ENCODE results near the gene NTPCR. TPM values are rescaled to one million over a fixed set of nuclear protein-coding genes. Genes with fewer than 3 reads are reported as not detected.
"Not testable (repeated sequence)": the region's sequence is repeated elsewhere in the genome, so short reads cannot be mapped to it uniquely, and the experiment has no call there.

The NTPCR gene
- total RNA-seq, 1 donor from 2014 or later, result 54.5 TPM

GRCh38 chr1:232998138-232998537, 47.7 kb downstream of the NTPCR start:
- Mint-ChIP-seq H3K27ac (ENCODE audit: unreplicated experiment) (no peak overlapping the region), H3K9me3 (ENCODE audit: unreplicated experiment) (peaks cover 13% of the 10 kb centered on the region), H3K4me3 (ENCODE audit: unreplicated experiment) (no peak overlapping the region), H3K27me3 (ENCODE audit: low read depth, unreplicated experiment) (no peaks in the 10 kb centered on the region), H3K36me3 (ENCODE audit: low read depth, unreplicated experiment) (peaks cover 58% of the 10 kb centered on the region), H3K4me1 (ENCODE audit: low read depth, unreplicated experiment) (no peaks in the 10 kb centered on the region)
- Histone ChIP-seq H2AFZ (ENCODE audit: low read depth, low read length) (no peak overlapping the region), H3K4me3 (ENCODE audit: insufficient read depth, low read depth, low read length) (no peak overlapping the region), H3K9ac (ENCODE audit: low read length) (no peak overlapping the region), H4K20me1 (ENCODE audit: insufficient read depth, low read length) (no peaks in the 10 kb centered on the region), H3K27me3 (ENCODE audit: insufficient read depth, low read length) (no peaks in the 10 kb centered on the region), H3K9me3 (ENCODE audit: insufficient read depth, low read depth, low read length) (peaks cover 4% of the 10 kb centered on the region), H3K27ac (ENCODE audit: low read depth, low read length) (no peak overlapping the region), H3K36me3 (ENCODE audit: insufficient read depth, low read length) (peaks cover 12% of the 10 kb centered on the region), H3K4me1 (ENCODE audit: insufficient read depth, low read length) (no peaks in the 10 kb centered on the region), H3K4me2 (ENCODE audit: low read length) (no peak overlapping the region), H3K79me2 (ENCODE audit: insufficient read depth, low read length) (no peaks in the 10 kb centered on the region)
- no peak for TF ChIP-seq EZH2 (IDR thresholded peaks at IDR 0.05; ENCODE audit: insufficient read depth, low read length)
- TF ChIP-seq, protein P1, sequence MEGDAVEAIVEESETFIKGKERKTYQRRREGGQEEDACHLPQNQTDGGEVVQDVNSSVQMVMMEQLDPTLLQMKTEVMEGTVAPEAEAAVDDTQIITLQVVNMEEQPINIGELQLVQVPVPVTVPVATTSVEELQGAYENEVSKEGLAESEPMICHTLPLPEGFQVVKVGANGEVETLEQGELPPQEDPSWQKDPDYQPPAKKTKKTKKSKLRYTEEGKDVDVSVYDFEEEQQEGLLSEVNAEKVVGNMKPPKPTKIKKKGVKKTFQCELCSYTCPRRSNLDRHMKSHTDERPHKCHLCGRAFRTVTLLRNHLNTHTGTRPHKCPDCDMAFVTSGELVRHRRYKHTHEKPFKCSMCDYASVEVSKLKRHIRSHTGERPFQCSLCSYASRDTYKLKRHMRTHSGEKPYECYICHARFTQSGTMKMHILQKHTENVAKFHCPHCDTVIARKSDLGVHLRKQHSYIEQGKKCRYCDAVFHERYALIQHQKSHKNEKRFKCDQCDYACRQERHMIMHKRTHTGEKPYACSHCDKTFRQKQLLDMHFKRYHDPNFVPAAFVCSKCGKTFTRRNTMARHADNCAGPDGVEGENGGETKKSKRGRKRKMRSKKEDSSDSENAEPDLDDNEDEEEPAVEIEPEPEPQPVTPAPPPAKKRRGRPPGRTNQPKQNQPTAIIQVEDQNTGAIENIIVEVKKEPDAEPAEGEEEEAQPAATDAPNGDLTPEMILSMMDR (IDR thresholded peaks at IDR 0.05; ENCODE audit: insufficient read depth, low read depth, low read length), result no peak
- FAIRE-seq (no peak), DNase-seq (ENCODE audit: low read depth) (no peak)

- Histone ChIP-seq H3K4me1 (ENCODE audit: insufficient read depth, low read length) (no peaks in the 10 kb centered on the region), H3K9me3 (ENCODE audit: insufficient read depth, low read depth, low read length) (peaks cover 2% of the 10 kb centered on the region), H3K27ac (ENCODE audit: low read depth, low read length) (no peak overlapping the region), H4K20me1 (ENCODE audit: insufficient read depth, low read length) (no peaks in the 10 kb centered on the region), H3K9ac (ENCODE audit: low read length) (no peak overlapping the region), H3K27me3 (ENCODE audit: insufficient read depth, low read length) (no peaks in the 10 kb centered on the region), H2AFZ (ENCODE audit: low read depth, low read length) (no peak overlapping the region), H3K79me2 (ENCODE audit: insufficient read depth, low read length) (no peaks in the 10 kb centered on the region), H3K36me3 (ENCODE audit: insufficient read depth, low read length) (peaks cover 12% of the 10 kb centered on the region), H3K4me2 (ENCODE audit: low read length) (no peak overlapping the region), H3K4me3 (ENCODE audit: insufficient read depth, low read depth, low read length) (no peak overlapping the region)
- FAIRE-seq, result no peak
- Mint-ChIP-seq H3K27ac (ENCODE audit: unreplicated experiment) (no peak overlapping the region), H3K4me1 (ENCODE audit: low read depth, unreplicated experiment) (no peaks in the 10 kb centered on the region), H3K4me3 (ENCODE audit: unreplicated experiment) (no peak overlapping the region), H3K9me3 (ENCODE audit: unreplicated experiment) (peaks cover 10% of the 10 kb centered on the region), H3K36me3 (ENCODE audit: low read depth, unreplicated experiment) (peaks cover 57% of the 10 kb centered on the region), H3K27me3 (ENCODE audit: low read depth, unreplicated experiment) (no peaks in the 10 kb centered on the region)
- no peak for TF ChIP-seq EZH2 (IDR thresholded peaks at IDR 0.05; ENCODE audit: insufficient read depth, low read length)
- TF ChIP-seq, protein P1 (IDR thresholded peaks at IDR 0.05; ENCODE audit: insufficient read depth, low read depth, low read length), result no peak
- DNase-seq (ENCODE audit: low read depth), result no peak
These were observed 48.2 kb downstream of the NTPCR start for GRCh38 chr1:232998646-232999045.

GRCh38 chr1:232999956-233000625, 49.7 kb downstream of the NTPCR start:
- no peaks in the 10 kb centered on the region for H3K4me1 Mint-ChIP-seq (ENCODE audit: low read depth, unreplicated experiment)

DNA sequence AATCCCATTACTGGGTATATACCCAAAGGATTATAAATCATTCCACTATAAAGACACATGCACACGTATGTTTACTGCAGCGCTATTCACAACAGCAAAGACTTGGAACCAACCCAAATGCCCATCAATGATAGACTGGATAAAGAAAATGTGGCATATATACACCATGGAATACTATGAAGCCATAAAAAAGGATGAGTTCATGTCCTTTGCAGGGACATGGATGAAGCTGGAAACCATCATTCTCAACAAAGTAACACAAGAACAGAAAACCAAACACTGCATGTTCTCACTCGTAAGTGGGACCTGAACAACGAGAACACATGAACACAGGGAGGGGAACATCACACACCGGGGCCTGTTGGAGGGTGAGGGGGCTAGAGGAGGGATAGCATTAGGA, 53.2 kb downstream of the NTPCR start:
- DNase-seq (ENCODE audit: low read depth); H3K4me1 ChIP-seq (ENCODE audit: insufficient read depth, low read length); H3K9me3 Mint-ChIP-seq (ENCODE audit: unreplicated experiment); H2AFZ ChIP-seq (ENCODE audit: low read depth, low read length); H3K27me3 Mint-ChIP-seq (ENCODE audit: low read depth, unreplicated experiment); FAIRE-seq; H3K79me2 ChIP-seq (ENCODE audit: insufficient read depth, low read length); H3K27me3 ChIP-seq (ENCODE audit: insufficient read depth, low read length); H3K9ac ChIP-seq (ENCODE audit: low read length); H3K36me3 ChIP-seq (ENCODE audit: insufficient read depth, low read length); H3K4me2 ChIP-seq (ENCODE audit: low read length); H3K27ac Mint-ChIP-seq (ENCODE audit: unreplicated experiment); H3K27ac ChIP-seq (ENCODE audit: low read depth, low read length); H3K4me3 Mint-ChIP-seq (ENCODE audit: unreplicated experiment); H3K4me3 ChIP-seq (ENCODE audit: insufficient read depth, low read depth, low read length); H3K9me3 ChIP-seq (ENCODE audit: insufficient read depth, low read depth, low read length); H4K20me1 ChIP-seq (ENCODE audit: insufficient read depth, low read length): not testable (repeated sequence)
- Mint-ChIP-seq H3K36me3 (ENCODE audit: low read depth, unreplicated experiment) (peaks cover 21% of the 10 kb centered on the region), H3K4me1 (ENCODE audit: low read depth, unreplicated experiment) (peaks cover 17% of the 10 kb centered on the region)

More at GRCh38 chr1:232999956-233000625, 49.7 kb downstream of the NTPCR start:
- DNase-seq (ENCODE audit: low read depth) (no peak), FAIRE-seq (no peak)
- Histone ChIP-seq H2AFZ (ENCODE audit: low read depth, low read length) (no peak overlapping the region), H3K27ac (ENCODE audit: low read depth, low read length) (no peak overlapping the region), H3K79me2 (ENCODE audit: insufficient read depth, low read length) (no peaks in the 10 kb centered on the region), H3K4me2 (ENCODE audit: low read length) (no peak overlapping the region), H3K4me3 (ENCODE audit: insufficient read depth, low read depth, low read length) (no peak overlapping the region), H3K36me3 (ENCODE audit: insufficient read depth, low read length) (peaks cover 10% of the 10 kb centered on the region), H3K27me3 (ENCODE audit: insufficient read depth, low read length) (no peaks in the 10 kb centered on the region), H3K9ac (ENCODE audit: low read length) (no peak overlapping the region), H4K20me1 (ENCODE audit: insufficient read depth, low read length) (no peaks in the 10 kb centered on the region), H3K9me3 (ENCODE audit: insufficient read depth, low read depth, low read length) (no peaks in the 10 kb centered on the region), H3K4me1 (ENCODE audit: insufficient read depth, low read length) (no peaks in the 10 kb centered on the region)
- Mint-ChIP-seq H3K27ac (ENCODE audit: unreplicated experiment) (no peak overlapping the region), H3K36me3 (ENCODE audit: low read depth, unreplicated experiment) (peaks cover 42% of the 10 kb centered on the region), H3K27me3 (ENCODE audit: low read depth, unreplicated experiment) (no peaks in the 10 kb centered on the region), H3K9me3 (ENCODE audit: unreplicated experiment) (no peaks in the 10 kb centered on the region), H3K4me3 (ENCODE audit: unreplicated experiment) (no peak overlapping the region)
- TF ChIP-seq, protein P1 (IDR thresholded peaks at IDR 0.05; ENCODE audit: insufficient read depth, low read depth, low read length), result no peak
- TF ChIP-seq EZH2 (IDR thresholded peaks at IDR 0.05; ENCODE audit: insufficient read depth, low read length), result no peak
